Cardiac muscle cell (in vitro differentiated cells and primary cell): Measurements from ENCODE around the gene INPP5A. TPM values are rescaled to one million over a fixed set of nuclear protein-coding genes. Genes with fewer than 3 reads are reported as not detected.
"Not testable (repeated sequence)": the region's sequence is repeated elsewhere in the genome, so short reads cannot be mapped to it uniquely, and the experiment has no call there.

Source experiments
- DNase-seq, 2 donors: peaks; one replicate each; pipeline versions ENCODE4 v3.0.0 to v3.0.0-alpha.2; 2010 to 2017; ENCODE audit warnings: low read depth in 1 of 2, low spot score in 1 of 2
- H3K27ac ChIP-seq: fragments of 200-600 bp; sonication (generic); 2 replicates; pipeline ENCODE4 v1.5.1; 2016
- H3K27me3 ChIP-seq: fragments of 200-600 bp; sonication (generic); 2 replicates; pipeline ENCODE4 v1.6.0; 2016; ENCODE audit warnings: control low read depth
- H3K36me3 ChIP-seq: fragments of 200-600 bp; sonication (generic); 2 replicates; pipeline ENCODE4 v1.5.1; 2016; ENCODE audit warnings: control low read depth
- H3K4me1 ChIP-seq: fragments of 200-600 bp; sonication (generic); 2 replicates; pipeline ENCODE4 v1.8.1; 2017; ENCODE audit warnings: low read depth, mild to moderate bottlenecking, mixed run types
- H3K4me3 ChIP-seq: fragments of 200-600 bp; sonication (generic); 2 replicates; pipeline ENCODE4 v1.5.1; 2016; ENCODE audit warnings: mild to moderate bottlenecking
- H3K9me3 ChIP-seq: fragments of 200-600 bp; sonication (generic); 2 replicates; pipeline ENCODE4 v1.5.1; 2017; ENCODE audit warnings: low read depth, mild to moderate bottlenecking, control low read depth
- CTCF ChIP-seq: IDR thresholded peaks from 2 replicates; pipeline ENCODE4 v1.5.1; 2012; ENCODE audit warnings: low read depth, mild to moderate bottlenecking, low read length
- polyA plus RNA-seq: library from polyadenylated mRNA; unstranded; fragments of >200 nt; fragmentation: Nextera tagmentation; extraction: Ambion mirVana; gene quantifications from 2 replicates; pipeline ENCODE4 v1.2.1, GENCODE V29; 2016
- total RNA-seq: library from RNA; depleted of rRNA; stranded (reverse); fragments of >200 nt; gene quantifications from 2 replicates; pipeline ENCODE4 v1.2.3, GENCODE V29; 2016

The INPP5A gene
- total and polyA plus RNA-seq, 2 experiments from 2014 or later: 87.0 to 90.4 TPM

- peaks cover 90% of the 10 kb centered on the region for H3K27me3 ChIP-seq
- TF ChIP-seq CTCF: no peak
These were observed 251.2 kb downstream of the INPP5A start for GRCh38 chr10:132788831-132789219.

GRCh38 chr10:132789659-132790148 is 252.1 kb downstream of the INPP5A start:
- Histone ChIP-seq H3K4me1 (peaks cover 3% of the 10 kb centered on the region), H3K27me3 (peaks cover 87% of the 10 kb centered on the region), H3K27ac (no peak overlapping the region), H3K36me3 (no peaks in the 10 kb centered on the region), H3K9me3 (no peaks in the 10 kb centered on the region), H3K4me3 (no peak overlapping the region)
- TF ChIP-seq CTCF: no peak
- DNase-seq: no peak

More at GRCh38 chr10:132788831-132789219, 251.2 kb downstream of the INPP5A start:
- Histone ChIP-seq H3K27ac (no peak overlapping the region), H3K4me3 (peak overlapping the region; percentile 23), H3K4me1 (peaks cover 3% of the 10 kb centered on the region), H3K36me3 (no peaks in the 10 kb centered on the region), H3K9me3 (no peaks in the 10 kb centered on the region)
- DNase-seq: no peak

- Histone ChIP-seq H3K27me3 (peaks cover 79% of the 10 kb centered on the region), H3K4me1 (peaks cover 3% of the 10 kb centered on the region), H3K27ac (no peak overlapping the region), H3K36me3 (no peaks in the 10 kb centered on the region), H3K4me3 (no peak overlapping the region), H3K9me3 (no peaks in the 10 kb centered on the region)
- DNase-seq: no peak
- TF ChIP-seq CTCF: no peak
These were observed 252.9 kb downstream of the INPP5A start for GRCh38 chr10:132790470-132790869.

- Histone ChIP-seq H3K27ac (no peak overlapping the region), H3K9me3 (no peaks in the 10 kb centered on the region), H3K27me3 (peaks cover 74% of the 10 kb centered on the region), H3K36me3 (no peaks in the 10 kb centered on the region), H3K4me1 (peaks cover 3% of the 10 kb centered on the region), H3K4me3 (no peak overlapping the region)
- no peak for DNase-seq
- TF ChIP-seq CTCF: no peak
These were observed 253.6 kb downstream of the INPP5A start for GRCh38 chr10:132790934-132791829.

- not testable (repeated sequence) for H3K36me3 ChIP-seq, H3K4me1 ChIP-seq, H3K27ac ChIP-seq, DNase-seq, H3K4me3 ChIP-seq, H3K9me3 ChIP-seq
- H3K27me3 ChIP-seq: peaks cover 74% of the 10 kb centered on the region
These were observed 254.5 kb downstream of the INPP5A start for GRCh38 chr10:132792099-132792498.

GRCh38 chr10:132792796-132793195 is 255.2 kb downstream of the INPP5A start:
- Histone ChIP-seq H3K9me3 (no peaks in the 10 kb centered on the region), H3K4me1 (no peaks in the 10 kb centered on the region), H3K27ac (no peak overlapping the region), H3K27me3 (peaks cover 68% of the 10 kb centered on the region), H3K4me3 (no peak overlapping the region), H3K36me3 (no peaks in the 10 kb centered on the region)
- TF ChIP-seq CTCF: no peak
- no peak for DNase-seq
